ENCODE measurements around the gene MAP2K5.

Gene MAP2K5

GRCh38 chr15:67843092-67843501 lies 300.6 kb downstream of the MAP2K5 start:
- DNase-seq, result no peak

GRCh38 chr15:67843571-67844387 lies 301.3 kb downstream of the MAP2K5 start:
- no peak for DNase-seq

GRCh38 chr15:67845974-67846373 lies 303.5 kb downstream of the MAP2K5 start:
- DNase-seq, result no peak

GRCh38 chr15:67849538-67849937 lies 307.0 kb downstream of the MAP2K5 start:
- DNase-seq, result no peak

GRCh38 chr15:67850336-67850735 lies 307.8 kb downstream of the MAP2K5 start:
- DNase-seq, result no peak

- no peak for DNase-seq
These were observed 308.6 kb downstream of the MAP2K5 start for GRCh38 chr15:67850994-67851571.

- DNase-seq, result no peak
These were observed 309.9 kb downstream of the MAP2K5 start for GRCh38 chr15:67852418-67852817.

GRCh38 chr15:67853454-67853853 lies 311.0 kb downstream of the MAP2K5 start:
- no peak for DNase-seq

GRCh38 chr15:67854358-67854757 lies 311.9 kb downstream of the MAP2K5 start:
- DNase-seq, result no peak

GRCh38 chr15:67855842-67856241 lies 313.3 kb downstream of the MAP2K5 start:
- no peak for DNase-seq
